Measurements from ENCODE around the gene ZP1. TPM values are rescaled to one million over a fixed set of nuclear protein-coding genes. Genes with fewer than 3 reads are reported as not detected.
A peak's percentile ranks its signal among the peaks of the same experiment; 100 is the strongest.

ZP1 gene
- total RNA-seq, 2 experiments from 2014 or later = 0.34 TPM; not detected in 1

DNA sequence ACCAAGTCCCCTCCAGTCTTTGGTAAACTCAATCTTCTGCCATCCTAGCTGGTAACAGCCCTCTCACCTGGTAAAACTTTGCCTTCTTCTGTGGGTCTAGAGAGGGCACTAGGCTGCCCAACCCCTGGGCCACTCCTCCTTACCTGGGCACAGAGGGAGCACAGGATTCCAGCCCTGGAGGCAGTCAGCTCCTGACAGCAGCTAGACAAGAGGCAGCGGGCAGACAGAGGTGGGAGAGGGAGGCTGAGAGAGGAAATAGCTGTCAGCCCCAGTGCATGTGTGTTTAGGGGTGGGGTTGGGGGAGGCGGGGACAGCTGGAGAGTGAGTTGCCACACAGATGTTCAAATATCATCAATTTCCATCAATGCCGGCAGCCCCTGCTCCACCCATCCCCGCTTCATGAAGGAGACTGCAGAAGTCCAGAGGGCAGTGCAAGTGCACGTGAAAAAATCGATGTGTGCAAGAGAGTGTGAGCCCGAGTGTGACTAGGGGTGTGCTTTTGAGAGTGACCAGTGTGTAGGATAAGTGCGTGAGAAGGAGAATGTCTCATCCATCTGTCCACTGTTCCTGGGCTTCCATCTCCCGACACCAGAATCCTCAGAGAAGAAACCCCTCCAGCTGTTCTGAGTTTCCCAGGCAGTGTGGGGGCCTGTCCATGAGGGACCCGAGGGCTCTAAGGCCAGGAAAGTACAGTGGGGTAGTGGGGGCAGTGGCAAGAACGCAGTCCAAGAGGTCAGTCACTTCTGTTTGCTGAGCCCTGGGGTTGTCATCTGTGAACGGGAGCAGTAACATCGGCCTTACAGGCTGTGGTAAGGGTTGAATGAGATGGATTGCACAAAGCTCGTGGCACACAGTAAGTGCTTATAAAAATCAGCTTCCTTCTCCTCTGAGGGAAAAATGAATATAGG lies 11.4 kb upstream of the ZP1 start, which contains the start of gene PTGDR2:
TSS of gene PTGDR2 (minus strand) at position 225 of the 908 bp plus-strand sequence. CDS start 2,228 bp downstream, outside the sequence.
- Mint-ChIP-seq H3K36me3 (ENCODE audit: low read depth) (peaks cover 12% of the 10 kb centered on the region), H3K4me3 (peak within 1 kb of the TSS; percentile 63), H3K9me3 (ENCODE audit: insufficient read depth) (no peaks in the 10 kb centered on the region), H3K27ac (peak within 1 kb of the TSS; percentile 83), H3K4me1 (ENCODE audit: low read depth) (peaks cover 63% of the 10 kb centered on the region), H3K27me3 (ENCODE audit: low read depth) (no peaks in the 10 kb centered on the region)
- ChIA-PET POLR2A (interaction anchor here (0.7 to 1.4 kb wide), 4 partner anchors 9 to 19 kb away, joined by 3 to 4 read pairs (median 4); partner anchors contain the start of gene ZP1), CTCF (interaction anchor here (0.8 to 3.5 kb wide), 7 partner anchors 9 to 32 kb away, joined by 3 to 22 read pairs (median 5); partner anchors contain the start of gene ZP1)
- DNase-seq (peak; percentile 51), ATAC-seq (peak; percentile 46)

- no peaks in the 10 kb centered on the region for H3K9me3 Mint-ChIP-seq (ENCODE audit: insufficient read depth)
- H3K27ac Mint-ChIP-seq = peak overlapping the region; percentile 74
- H3K36me3 Mint-ChIP-seq (ENCODE audit: low read depth) = peaks cover 3% of the 10 kb centered on the region
- no peak for DNase-seq
- ChIA-PET CTCF (interaction anchor here (1.7 to 3.5 kb wide), 3 partner anchors 13 to 30 kb away, joined by 5 to 22 read pairs (median 6); no protein-coding TSS in a partner anchor), POLR2A (no interaction called here)
- H3K27me3 Mint-ChIP-seq (ENCODE audit: low read depth) = no peaks in the 10 kb centered on the region
- no peak for ATAC-seq
- peaks cover 65% of the 10 kb centered on the region for H3K4me1 Mint-ChIP-seq (ENCODE audit: low read depth)
- H3K4me3 Mint-ChIP-seq = no peak overlapping the region
Measured at GRCh38 chr11:60857378-60858232, 9.7 kb upstream of the ZP1 start.

- ATAC-seq = no peak
- no peaks in the 10 kb centered on the region for H3K9me3 Mint-ChIP-seq (ENCODE audit: insufficient read depth)
- H3K27ac Mint-ChIP-seq = peak overlapping the region; percentile 74
- peak overlapping the region; percentile 4 for H3K4me3 Mint-ChIP-seq
- DNase-seq = no peak
- H3K36me3 Mint-ChIP-seq (ENCODE audit: low read depth) = peaks cover under 1% of the 10 kb centered on the region
- no peaks in the 10 kb centered on the region for H3K27me3 Mint-ChIP-seq (ENCODE audit: low read depth)
- peaks cover 68% of the 10 kb centered on the region for H3K4me1 Mint-ChIP-seq (ENCODE audit: low read depth)
- ChIA-PET POLR2A (no interaction called here), CTCF (interaction anchor here (1.7 to 3.5 kb wide), 3 partner anchors 13 to 29 kb away, joined by 5 to 22 read pairs (median 6); no protein-coding TSS in a partner anchor)
Measured at GRCh38 chr11:60858236-60858635, 9.1 kb upstream of the ZP1 start.

GRCh38 chr11:60858731-60859464 lies 8.4 kb upstream of the ZP1 start:
- DNase-seq = peak; percentile 54
- ATAC-seq = peak; percentile 78
- Mint-ChIP-seq H3K36me3 (ENCODE audit: low read depth) (no peaks in the 10 kb centered on the region), H3K4me1 (ENCODE audit: low read depth) (peaks cover 74% of the 10 kb centered on the region), H3K9me3 (ENCODE audit: insufficient read depth) (no peaks in the 10 kb centered on the region), H3K27ac (peak overlapping the region; percentile 74), H3K4me3 (peak overlapping the region; percentile 4), H3K27me3 (ENCODE audit: low read depth) (no peaks in the 10 kb centered on the region)
- CTCF ChIA-PET = interaction anchor here (0.6 to 2.3 kb wide), 3 partner anchors 12 to 29 kb away, joined by 4 to 6 read pairs (median 5); no protein-coding TSS in a partner anchor
- POLR2A ChIA-PET = no interaction called here

- DNase-seq (no peak), ATAC-seq (no peak)
- H3K4me3 Mint-ChIP-seq = no peak overlapping the region
- peaks cover 74% of the 10 kb centered on the region for H3K4me1 Mint-ChIP-seq (ENCODE audit: low read depth)
- no peaks in the 10 kb centered on the region for H3K27me3 Mint-ChIP-seq (ENCODE audit: low read depth)
- ChIA-PET CTCF (interaction anchor here (2.2 kb wide), 1 partner anchor 29 kb away, joined by 6 read pairs; no protein-coding TSS in a partner anchor), POLR2A (no interaction called here)
- H3K36me3 Mint-ChIP-seq (ENCODE audit: low read depth) = no peaks in the 10 kb centered on the region
- peak overlapping the region; percentile 57 for H3K27ac Mint-ChIP-seq
- no peaks in the 10 kb centered on the region for H3K9me3 Mint-ChIP-seq (ENCODE audit: insufficient read depth)
Measured at GRCh38 chr11:60859616-60860250, 7.6 kb upstream of the ZP1 start.

- ATAC-seq = no peak
- Mint-ChIP-seq H3K27me3 (ENCODE audit: low read depth) (peaks cover 2% of the 10 kb centered on the region), H3K4me1 (ENCODE audit: low read depth) (peaks cover 71% of the 10 kb centered on the region), H3K36me3 (ENCODE audit: low read depth) (peaks cover 2% of the 10 kb centered on the region), H3K9me3 (ENCODE audit: insufficient read depth) (no peaks in the 10 kb centered on the region), H3K27ac (no peak overlapping the region), H3K4me3 (no peak overlapping the region)
- ChIA-PET POLR2A (no interaction called here), CTCF (interaction anchor here (1.0 to 2.2 kb wide), 3 partner anchors 10 to 30 kb away, joined by 3 to 6 read pairs (median 3); no protein-coding TSS in a partner anchor)
- no peak for DNase-seq
Measured at GRCh38 chr11:60860943-60861342, 6.4 kb upstream of the ZP1 start.

- POLR2A ChIA-PET = no interaction called here
- Mint-ChIP-seq H3K4me1 (ENCODE audit: low read depth) (peaks cover 73% of the 10 kb centered on the region), H3K27ac (no peak overlapping the region), H3K9me3 (ENCODE audit: insufficient read depth) (no peaks in the 10 kb centered on the region), H3K27me3 (ENCODE audit: low read depth) (peaks cover 2% of the 10 kb centered on the region), H3K36me3 (ENCODE audit: low read depth) (peaks cover 2% of the 10 kb centered on the region), H3K4me3 (no peak overlapping the region)
- DNase-seq (no peak), ATAC-seq (no peak)
- CTCF ChIA-PET = interaction anchor here (1.5 to 2.2 kb wide), 2 partner anchors 9 to 31 kb away, joined by 6 read pairs; no protein-coding TSS in a partner anchor
Measured at GRCh38 chr11:60862171-60862570, 5.2 kb upstream of the ZP1 start.

DNA sequence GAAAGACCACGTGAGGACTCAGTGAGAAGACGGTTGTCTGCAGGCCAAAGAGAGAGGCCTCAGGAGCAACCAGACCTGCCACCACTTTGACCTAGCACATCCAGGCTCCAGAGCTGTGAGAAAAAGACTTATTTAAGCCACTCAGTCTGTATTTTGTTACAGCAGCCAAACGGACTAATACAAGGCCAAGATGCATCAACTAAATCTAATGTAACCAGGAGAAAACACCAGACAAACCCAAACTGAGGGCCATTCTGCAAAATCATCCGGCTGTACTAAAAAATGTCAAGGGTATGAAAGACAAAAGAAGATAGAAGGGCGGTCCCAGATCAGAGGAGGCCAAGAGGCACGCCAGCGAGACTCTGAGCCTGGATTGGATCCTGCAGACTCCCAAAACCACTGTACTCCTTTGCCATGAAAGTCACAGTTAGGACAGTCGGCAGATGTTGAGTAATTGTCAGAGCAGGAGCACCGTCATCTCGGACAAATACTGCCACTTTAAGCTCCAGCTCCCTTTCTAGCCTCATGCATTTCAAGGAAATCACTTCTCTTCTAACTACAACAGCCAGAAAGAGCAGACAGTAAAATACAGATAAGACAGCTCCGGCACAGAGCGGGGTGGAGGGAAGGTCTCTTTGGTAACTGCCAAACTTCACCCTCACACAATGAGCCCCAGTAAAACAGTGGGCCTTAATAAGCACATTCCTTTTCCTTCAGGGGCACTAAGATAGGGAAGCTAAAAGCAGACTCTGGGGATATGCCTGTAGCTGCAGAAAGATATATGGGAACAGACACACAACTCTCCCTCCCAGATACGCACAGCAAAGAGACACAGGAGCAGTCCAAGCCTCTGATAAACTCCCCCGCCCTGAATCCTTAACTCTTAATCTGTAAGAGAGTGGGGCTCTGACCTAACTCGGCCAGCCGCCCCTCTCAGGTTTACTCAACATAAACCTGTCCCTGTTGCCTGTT lies 3.5 kb upstream of the ZP1 start:
- Mint-ChIP-seq H3K27me3 (ENCODE audit: low read depth) (peaks cover 2% of the 10 kb centered on the region), H3K4me3 (no peak overlapping the region), H3K9me3 (ENCODE audit: insufficient read depth) (no peaks in the 10 kb centered on the region), H3K36me3 (ENCODE audit: low read depth) (peaks cover 2% of the 10 kb centered on the region), H3K4me1 (ENCODE audit: low read depth) (peaks cover 71% of the 10 kb centered on the region), H3K27ac (no peak overlapping the region)
- ChIA-PET CTCF (interaction anchor here (1.0 to 3.3 kb wide), 4 partner anchors 8 to 26 kb away, joined by 3 to 11 read pairs (median 6); no protein-coding TSS in a partner anchor), POLR2A (no interaction called here)
- ATAC-seq (no peak), DNase-seq (no peak)

DNA sequence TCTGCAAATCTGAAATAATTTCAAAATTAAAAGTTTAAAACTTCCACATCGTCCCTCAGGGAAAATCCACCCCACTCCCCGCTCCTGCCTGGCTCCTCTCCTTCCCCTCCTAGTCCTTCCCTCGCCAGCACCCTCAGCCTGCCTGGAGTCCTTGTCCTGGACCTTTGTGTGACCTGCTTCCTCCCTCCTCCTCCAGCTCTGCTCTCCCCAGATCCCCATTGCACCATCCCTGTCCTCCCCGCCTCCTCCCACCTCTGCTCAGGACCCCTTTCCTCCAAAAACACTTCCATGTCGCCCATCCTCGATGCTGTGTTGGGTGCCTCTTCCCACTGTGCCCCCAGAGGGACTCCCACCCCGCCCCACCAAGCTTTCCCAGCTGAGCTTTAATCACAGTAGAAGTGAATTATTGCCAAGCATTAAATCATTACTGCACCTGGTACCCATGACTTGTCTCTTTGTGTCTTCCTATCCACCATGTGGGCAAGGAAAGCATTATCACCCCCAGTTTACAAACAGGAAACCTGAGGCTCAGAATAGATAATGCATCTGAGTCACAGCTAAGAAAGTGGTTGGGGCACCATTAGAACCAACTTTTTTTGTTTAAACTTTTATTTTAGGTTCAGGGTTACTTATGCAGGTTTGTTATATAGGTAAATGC lies 2.4 kb upstream of the ZP1 start:
- ATAC-seq (no peak), DNase-seq (no peak)
- POLR2A ChIA-PET = interaction anchor here (0.9 to 1.6 kb wide), 2 partner anchors 10 to 22 kb away, joined by 3 to 5 read pairs; partner anchors contain the start of gene PTGDR2
- CTCF ChIA-PET = interaction anchor here (0.6 to 9.9 kb wide), 6 partner anchors 23 to 265 kb away, joined by 3 to 86 read pairs (median 5); no protein-coding TSS in a partner anchor
- H3K27me3 Mint-ChIP-seq (ENCODE audit: low read depth) = peaks cover 2% of the 10 kb centered on the region
- H3K36me3 Mint-ChIP-seq (ENCODE audit: low read depth) = peaks cover 4% of the 10 kb centered on the region
- H3K4me3 Mint-ChIP-seq = no peak overlapping the region
- peaks cover 73% of the 10 kb centered on the region for H3K4me1 Mint-ChIP-seq (ENCODE audit: low read depth)
- no peaks in the 10 kb centered on the region for H3K9me3 Mint-ChIP-seq (ENCODE audit: insufficient read depth)
- H3K27ac Mint-ChIP-seq = peak overlapping the region; percentile 16
